ENCODE results near the gene FERMT3. TPM values are rescaled to one million over a fixed set of nuclear protein-coding genes. Genes with fewer than 3 reads are reported as not detected.

FERMT3 gene
- total and polyA plus RNA-seq, 2 of the 13 experiments (the other 11 are each of a cell fraction or from before 2014, with no cell fraction given): 0.29 TPM; not detected in 1

- TF ChIP-seq GRHL1 (CRISPR knock-in tag; conservative IDR thresholded peaks at IDR 0.05) (no peak), SP4 (CRISPR knock-in tag; IDR thresholded peaks at IDR 0.05) (peak; percentile 60; the same call in 1 of the 2 replicates), ZNF253 (CRISPR knock-in tag; IDR thresholded peaks at IDR 0.05; ENCODE audit: borderline replicate concordance) (no peak; the same call in 1 of the 2 replicates), REXO4 (CRISPR knock-in tag; IDR thresholded peaks at IDR 0.05; ENCODE audit: borderline replicate concordance) (no peak; the same call in 1 of the 2 replicates), DDIT3 (CRISPR knock-in tag; IDR thresholded peaks at IDR 0.05) (no peak), ZBED4 (CRISPR knock-in tag; IDR thresholded peaks at IDR 0.05; ENCODE audit: borderline replicate concordance) (peak; percentile 53; the same call in 1 of the 2 replicates), NFATC3 (CRISPR knock-in tag; IDR thresholded peaks at IDR 0.05) (no peak), ZNF281 (CRISPR knock-in tag; IDR thresholded peaks at IDR 0.05; ENCODE audit: borderline replicate concordance) (peak; percentile 10; the same call in 1 of the 2 replicates), FOXK1 (CRISPR knock-in tag; IDR thresholded peaks at IDR 0.05; ENCODE audit: borderline replicate concordance, low read depth) (peak; percentile 72; the same call in 1 of the 2 replicates), U2AF2 (IDR thresholded peaks at IDR 0.05; ENCODE audit: low read depth, low read length) (no peak), HOXA5 (CRISPR knock-in tag; IDR thresholded peaks at IDR 0.05) (peak; percentile 60; the same call in 1 of the 2 replicates), CHD4 (IDR thresholded peaks at IDR 0.05; ENCODE audit: borderline replicate concordance, low read length) (no peak), ZNF609 (CRISPR knock-in tag; IDR thresholded peaks at IDR 0.05; ENCODE audit: borderline replicate concordance) (no peak)
Measured at GRCh38 chr11:64165842-64166635, 40.5 kb upstream of the FERMT3 start, which contains the start of gene MACROD1 (continued).
